Dendritic cell treated with granulocyte-macrophage colony-stimulating factor and Interleukin-4, amounts not matched to agents 40 ng/mL and 50 ng/mL, for 4 days (primary cell): ENCODE results near the gene CDC42BPB.
"Not testable (repeated sequence)": the region's sequence is repeated elsewhere in the genome, so short reads cannot be mapped to it uniquely, and the experiment has no call there.

ENCODE experiments used
- H3K27ac Mint-ChIP-seq: one replicate; pipeline ENCODE4 v1.8.0; 2022; ENCODE audit warnings: mild to moderate bottlenecking, mixed read lengths
- H3K27me3 Mint-ChIP-seq: one replicate; pipeline ENCODE4 v1.8.0; 2022; ENCODE audit warnings: mild to moderate bottlenecking, mixed read lengths
- H3K36me3 Mint-ChIP-seq: one replicate; pipeline ENCODE4 v1.8.0; 2022; ENCODE audit warnings: low read depth, mixed read lengths
- H3K4me1 Mint-ChIP-seq: one replicate; pipeline ENCODE4 v1.8.0; 2022; ENCODE audit warnings: low read depth, mixed read lengths
- H3K4me3 Mint-ChIP-seq: one replicate; pipeline ENCODE4 v1.8.0; 2022; ENCODE audit warnings: mild to moderate bottlenecking, moderate library complexity, mixed read lengths
- H3K9me3 Mint-ChIP-seq: one replicate; pipeline ENCODE4 v1.8.0; 2022; ENCODE audit warnings: mixed read lengths
- intact Hi-C: fragments of 100-400 bp; cut with micrococcal nuclease; formaldehyde crosslinking; loops from one replicate; pipeline ENCODE4 v1.15.0; 2022

The CDC42BPB gene

DNA sequence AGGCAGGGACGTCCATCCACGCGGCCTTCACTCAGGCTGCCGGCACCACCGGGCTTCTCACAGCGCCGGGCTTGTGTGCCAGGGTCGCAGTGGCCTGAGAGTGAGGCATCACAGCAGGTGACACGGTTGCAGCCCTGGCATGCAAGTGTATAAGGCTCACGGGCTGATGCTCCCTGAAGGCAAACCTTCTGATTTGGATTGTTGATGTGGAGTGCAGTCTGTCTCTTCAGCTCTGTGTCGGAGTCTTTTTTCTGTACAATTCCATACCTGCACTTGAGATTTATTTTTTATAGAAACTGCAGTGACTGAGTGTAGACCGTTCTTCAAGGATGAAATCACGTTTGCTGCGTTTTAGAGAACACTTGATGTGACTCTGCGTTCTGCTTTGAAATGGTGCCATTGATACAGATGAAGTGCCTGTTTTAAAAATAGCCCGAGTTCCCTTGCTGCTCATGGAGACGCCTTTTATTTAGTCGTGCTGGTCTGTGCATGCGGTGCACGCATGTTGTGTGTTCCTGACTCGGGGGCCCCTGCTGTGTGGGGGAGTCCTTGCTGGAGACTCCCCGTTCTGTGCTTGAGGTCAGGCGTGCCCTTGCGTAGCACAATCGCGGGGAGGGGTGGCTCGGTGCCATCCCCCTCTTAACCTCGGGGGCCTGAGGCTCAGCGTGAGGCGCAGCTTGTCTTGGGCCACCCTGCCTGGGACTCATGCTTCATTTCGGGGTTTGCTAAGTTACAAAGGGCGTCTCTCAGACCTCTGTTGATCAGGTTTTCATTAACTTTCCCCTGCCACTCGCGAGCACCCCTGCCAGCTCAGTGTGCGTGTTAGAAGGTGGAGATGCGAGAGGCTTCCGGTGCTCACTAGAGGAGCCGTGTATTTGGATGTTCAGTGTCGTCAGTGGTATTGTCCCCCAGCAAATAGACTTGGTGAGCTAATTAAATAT, 156.4 kb downstream of the CDC42BPB start:
- intact Hi-C loops = no loop called here
- Mint-ChIP-seq H3K27ac (no peak overlapping the region), H3K9me3 (no peaks in the 10 kb centered on the region), H3K27me3 (no peaks in the 10 kb centered on the region), H3K4me3 (no peak overlapping the region), H3K36me3 (peaks cover 100% of the 10 kb centered on the region), H3K4me1 (peaks cover 9% of the 10 kb centered on the region)

DNA sequence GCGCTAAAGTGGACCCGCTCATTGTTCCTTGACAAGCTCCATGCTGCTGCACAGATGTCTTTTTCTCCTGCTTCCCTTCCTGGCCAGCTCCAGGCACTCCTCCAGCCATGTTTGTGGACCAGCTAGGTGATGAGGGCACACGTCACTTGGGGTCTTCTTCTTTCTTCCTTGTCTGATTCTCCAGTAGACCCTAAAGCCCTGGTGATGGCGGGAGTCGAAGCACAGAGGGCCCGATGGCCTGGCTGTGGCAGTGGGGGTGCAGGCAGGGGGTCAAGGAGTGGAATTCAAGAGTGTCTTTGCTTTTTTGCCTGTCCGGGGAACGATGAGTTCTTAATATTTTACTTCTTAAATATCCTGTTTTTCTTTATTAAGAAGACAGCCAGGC, 157.8 kb downstream of the CDC42BPB start:
- Mint-ChIP-seq H3K4me1 (peaks cover 9% of the 10 kb centered on the region), H3K27ac (no peak overlapping the region), H3K4me3 (no peak overlapping the region), H3K9me3 (no peaks in the 10 kb centered on the region), H3K36me3 (peaks cover 100% of the 10 kb centered on the region), H3K27me3 (no peaks in the 10 kb centered on the region)
- intact Hi-C loops = no loop called here

DNA sequence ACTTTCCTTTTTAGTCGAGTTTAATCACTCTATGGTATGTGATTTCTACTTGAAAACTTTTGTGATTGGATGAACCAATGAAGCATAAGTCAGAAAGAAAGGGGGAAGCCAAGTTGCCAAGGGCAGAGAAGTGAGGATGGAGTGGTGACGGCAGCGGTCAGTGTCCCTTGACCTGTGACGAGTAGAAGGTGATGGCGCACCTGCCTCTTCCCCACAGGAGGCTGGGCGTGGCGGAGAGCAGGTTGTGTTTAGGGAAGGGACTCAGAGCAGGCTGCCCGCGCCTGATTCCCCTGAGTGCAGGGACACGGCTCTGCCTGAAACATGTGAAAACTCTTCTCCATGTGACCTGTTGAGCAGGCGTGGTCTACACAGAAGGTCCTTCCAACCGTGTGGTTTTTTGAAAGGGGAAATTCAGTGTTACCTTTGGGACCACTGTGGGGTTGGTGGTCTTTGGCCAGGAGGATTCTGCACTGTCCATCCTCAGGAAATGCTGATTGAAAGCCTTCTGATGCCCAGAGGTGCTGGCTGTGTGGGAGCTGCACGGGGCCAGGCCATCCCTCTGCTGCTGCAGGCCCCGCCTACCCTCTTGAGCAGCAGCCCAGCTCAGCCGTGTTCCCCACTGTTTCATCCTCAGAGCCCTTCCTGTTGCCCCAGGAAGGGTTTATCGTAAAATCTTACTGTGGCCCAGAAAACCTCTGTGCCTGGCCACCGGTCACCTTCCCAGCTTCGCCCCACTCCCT, 158.4 kb downstream of the CDC42BPB start:
- Mint-ChIP-seq H3K27ac (no peak overlapping the region), H3K27me3 (no peaks in the 10 kb centered on the region), H3K36me3 (peaks cover 100% of the 10 kb centered on the region), H3K4me3 (no peak overlapping the region), H3K9me3 (no peaks in the 10 kb centered on the region), H3K4me1 (peaks cover 9% of the 10 kb centered on the region)
- intact Hi-C loops = no loop called here

DNA sequence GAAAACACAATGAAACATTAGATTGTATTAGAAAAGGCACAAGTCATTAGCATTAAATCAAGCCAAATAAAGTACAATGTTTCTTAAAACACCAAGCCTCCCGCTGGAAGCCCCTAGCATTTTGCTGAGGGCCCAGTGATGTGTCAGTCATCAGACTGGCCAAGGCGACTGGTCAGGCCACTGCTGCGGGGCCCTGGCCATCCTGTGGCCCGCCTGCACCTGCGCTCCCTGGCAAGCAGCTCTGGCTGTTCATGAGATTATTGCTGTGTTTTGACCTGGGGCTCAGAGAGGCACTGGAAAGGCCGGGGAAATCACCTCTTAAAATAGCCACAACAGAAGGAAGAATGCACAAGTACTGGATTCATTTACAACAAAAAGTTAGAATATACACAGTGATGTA, 159.1 kb downstream of the CDC42BPB start:
- no peak overlapping the region for H3K4me3 Mint-ChIP-seq
- H3K36me3 Mint-ChIP-seq = peaks cover 100% of the 10 kb centered on the region
- H3K27me3 Mint-ChIP-seq = no peaks in the 10 kb centered on the region
- no peak overlapping the region for H3K27ac Mint-ChIP-seq
- H3K4me1 Mint-ChIP-seq = peaks cover 9% of the 10 kb centered on the region
- H3K9me3 Mint-ChIP-seq = no peaks in the 10 kb centered on the region
- intact Hi-C loops = no loop called here

DNA sequence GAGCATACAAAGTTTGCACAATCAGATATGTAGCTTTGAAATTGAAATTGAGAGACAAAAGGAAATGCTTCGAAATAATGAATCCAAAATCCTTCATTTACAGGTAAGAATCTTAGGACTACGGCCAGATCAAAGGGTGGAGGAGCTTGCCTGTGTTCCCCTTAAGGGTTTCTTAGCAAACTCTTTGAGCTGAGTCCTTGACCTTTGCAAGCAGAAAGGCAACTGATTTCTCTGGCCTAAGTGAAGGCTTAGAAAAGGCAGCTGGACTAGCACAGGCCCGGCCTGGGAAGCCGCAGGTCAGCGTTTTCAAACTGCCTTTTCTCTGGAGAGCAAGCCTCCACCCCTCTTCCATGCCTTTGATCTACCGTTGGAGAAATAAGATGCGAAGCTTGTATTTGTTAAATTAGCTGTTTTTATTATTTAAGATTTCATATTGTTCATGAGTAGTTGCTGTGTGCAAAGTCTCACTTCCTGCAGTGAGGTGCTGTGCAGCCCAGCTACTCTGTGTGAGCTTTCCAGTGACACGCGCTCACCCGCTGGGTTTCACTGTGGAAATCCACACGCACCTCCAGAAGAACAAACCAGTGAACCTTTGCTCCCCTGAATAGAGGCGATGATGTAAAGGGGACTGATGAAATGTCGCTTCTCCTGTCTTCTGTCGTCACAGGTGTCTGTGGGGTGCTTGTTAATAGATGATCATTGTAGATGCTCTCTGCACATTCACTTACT, 159.9 kb downstream of the CDC42BPB start:
- no peak overlapping the region for H3K27ac Mint-ChIP-seq
- H3K27me3 Mint-ChIP-seq = no peaks in the 10 kb centered on the region
- H3K9me3 Mint-ChIP-seq = no peaks in the 10 kb centered on the region
- intact Hi-C loops = no loop called here
- peaks cover 9% of the 10 kb centered on the region for H3K4me1 Mint-ChIP-seq
- peaks cover 100% of the 10 kb centered on the region for H3K36me3 Mint-ChIP-seq
- no peak overlapping the region for H3K4me3 Mint-ChIP-seq

DNA sequence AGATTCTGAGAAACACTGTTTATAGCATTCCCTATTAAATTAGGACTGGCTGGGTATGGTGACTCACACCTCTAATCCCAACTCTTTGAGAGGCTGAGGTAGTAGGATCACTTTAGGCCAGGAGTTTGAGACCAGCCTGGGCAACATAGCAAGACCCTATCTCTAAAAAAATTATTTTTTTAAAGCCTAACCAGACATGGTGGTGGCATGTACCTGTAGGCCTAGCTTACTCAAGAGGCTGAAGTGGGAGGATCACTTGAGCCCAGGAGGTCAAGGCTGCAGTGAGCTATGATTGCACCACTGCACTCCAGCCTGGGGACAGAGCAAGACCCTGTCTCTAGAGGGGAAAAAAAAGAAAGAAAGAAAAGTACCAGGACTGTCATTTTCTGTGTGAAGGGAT, 160.6 kb downstream of the CDC42BPB start:
- intact Hi-C loops, H3K9me3 Mint-ChIP-seq, H3K4me1 Mint-ChIP-seq, H3K27me3 Mint-ChIP-seq, H3K27ac Mint-ChIP-seq, H3K4me3 Mint-ChIP-seq: not testable (repeated sequence)
- H3K36me3 Mint-ChIP-seq = peaks cover 100% of the 10 kb centered on the region

DNA sequence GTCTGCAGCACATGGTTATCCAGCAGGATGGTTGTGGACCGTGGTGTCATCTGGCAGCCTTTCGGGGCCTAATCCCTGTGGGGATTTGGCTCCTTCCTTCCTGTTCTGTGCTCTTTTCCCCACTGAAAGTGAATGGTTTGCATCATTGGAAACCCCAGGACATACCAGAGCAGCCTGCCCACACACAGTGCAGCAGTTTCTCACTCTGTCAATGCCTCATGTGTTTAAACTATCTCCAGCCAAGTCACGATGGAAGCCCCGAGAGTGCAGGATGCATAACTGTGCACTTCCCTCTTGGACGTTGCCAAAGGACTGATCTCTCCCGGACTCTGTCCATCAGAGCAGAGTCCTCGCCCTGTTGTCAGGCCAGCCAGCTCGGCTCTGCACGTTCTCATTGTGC, 163.9 kb downstream of the CDC42BPB start:
- H3K27ac Mint-ChIP-seq = no peak overlapping the region
- intact Hi-C loops = no loop called here
- no peaks in the 10 kb centered on the region for H3K9me3 Mint-ChIP-seq
- no peaks in the 10 kb centered on the region for H3K27me3 Mint-ChIP-seq
- peaks cover 77% of the 10 kb centered on the region for H3K36me3 Mint-ChIP-seq
- no peaks in the 10 kb centered on the region for H3K4me1 Mint-ChIP-seq
- H3K4me3 Mint-ChIP-seq = no peak overlapping the region

DNA sequence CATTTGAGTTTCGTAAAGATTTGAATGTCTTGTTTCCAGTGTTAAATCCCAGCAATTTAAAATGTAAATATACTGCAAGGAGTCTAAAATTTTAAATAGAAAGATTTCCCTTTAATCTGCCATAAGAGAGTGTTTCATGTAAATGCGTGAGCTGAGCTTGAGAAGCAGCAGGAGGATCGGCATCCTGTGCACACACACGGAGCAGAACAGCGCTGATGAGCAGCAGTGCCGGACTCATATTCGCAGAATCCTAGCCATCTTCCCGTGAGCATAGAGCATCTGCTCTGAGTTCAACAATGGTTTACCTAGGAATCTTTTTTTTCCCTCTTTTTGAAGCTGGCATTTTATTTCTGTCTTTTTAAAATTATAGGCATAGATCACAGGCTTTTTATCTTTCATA, 164.7 kb downstream of the CDC42BPB start:
- intact Hi-C loops = no loop called here
- no peaks in the 10 kb centered on the region for H3K4me1 Mint-ChIP-seq
- no peaks in the 10 kb centered on the region for H3K9me3 Mint-ChIP-seq
- no peak overlapping the region for H3K27ac Mint-ChIP-seq
- H3K4me3 Mint-ChIP-seq = no peak overlapping the region
- H3K36me3 Mint-ChIP-seq = peaks cover 69% of the 10 kb centered on the region
- H3K27me3 Mint-ChIP-seq = no peaks in the 10 kb centered on the region

DNA sequence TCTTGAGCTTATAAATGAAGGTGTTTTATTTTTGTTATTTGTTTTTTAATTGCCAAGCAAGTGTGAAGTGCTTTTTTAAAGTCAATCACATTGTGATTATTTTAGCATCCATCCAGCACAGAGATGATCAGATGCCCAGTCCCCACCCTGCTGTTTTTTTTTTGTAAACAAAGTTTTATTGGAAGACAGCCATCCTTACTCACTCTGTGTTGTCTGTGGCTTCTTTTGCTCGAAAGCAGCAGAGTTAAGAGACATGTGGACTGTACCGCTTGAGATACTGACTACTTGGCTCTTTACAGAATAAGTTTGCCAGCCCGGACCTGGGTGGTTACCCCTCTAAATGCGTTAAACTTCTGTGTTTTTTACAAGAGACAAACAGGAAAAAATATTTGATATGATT, 165.8 kb downstream of the CDC42BPB start:
- H3K4me3 Mint-ChIP-seq = no peak overlapping the region
- H3K27me3 Mint-ChIP-seq = no peaks in the 10 kb centered on the region
- H3K27ac Mint-ChIP-seq = no peak overlapping the region
- H3K36me3 Mint-ChIP-seq = peaks cover 58% of the 10 kb centered on the region
- intact Hi-C loops = no loop called here
- H3K4me1 Mint-ChIP-seq = no peaks in the 10 kb centered on the region
- no peaks in the 10 kb centered on the region for H3K9me3 Mint-ChIP-seq

DNA sequence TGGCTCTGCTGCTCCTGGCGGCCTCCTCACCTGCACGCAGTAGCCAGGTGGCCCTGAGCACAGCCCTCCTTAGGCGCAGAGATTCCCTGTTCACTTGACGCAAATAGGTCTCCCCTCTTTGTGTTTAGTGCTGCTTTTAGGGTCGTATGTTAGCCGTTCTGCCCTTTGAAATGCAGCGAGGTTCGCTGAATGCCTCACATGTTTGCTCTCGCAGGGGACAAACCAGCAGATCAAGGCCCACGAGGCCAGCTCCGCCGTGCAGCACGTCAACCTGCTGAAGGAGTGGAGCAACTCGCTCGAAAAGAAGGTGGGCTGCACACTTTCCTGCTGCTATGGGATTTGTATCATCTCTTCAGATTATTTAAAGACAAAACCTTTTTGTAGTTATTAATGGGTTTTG, 166.2 kb downstream of the CDC42BPB start:
- H3K36me3 Mint-ChIP-seq = peaks cover 54% of the 10 kb centered on the region

DNA sequence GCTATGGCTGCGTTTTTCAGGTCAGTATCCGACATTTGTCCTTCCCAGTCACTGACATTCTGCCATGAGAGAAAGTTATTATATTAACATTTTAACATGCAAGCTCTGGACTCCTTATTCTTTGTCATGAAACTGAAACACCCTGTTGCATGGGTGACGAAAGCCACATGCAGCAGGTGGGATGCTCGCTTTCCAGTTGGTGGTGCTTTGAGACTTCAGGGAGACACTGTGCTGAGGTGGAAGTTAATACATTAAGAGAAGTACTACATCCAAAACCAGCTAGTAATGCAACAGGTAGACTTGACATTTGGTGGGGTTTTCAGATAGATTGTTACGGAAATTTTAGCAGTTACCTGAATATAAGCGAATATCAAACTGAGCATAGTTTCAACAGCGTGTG, 167.7 kb downstream of the CDC42BPB start:
- Mint-ChIP-seq H3K27me3 (no peaks in the 10 kb centered on the region), H3K9me3 (no peaks in the 10 kb centered on the region), H3K27ac (no peak overlapping the region), H3K4me1 (no peaks in the 10 kb centered on the region), H3K4me3 (no peak overlapping the region), H3K36me3 (peaks cover 39% of the 10 kb centered on the region)
- intact Hi-C loops = no loop called here

More for the DNA sequence above, 166.2 kb downstream of the CDC42BPB start:
- Mint-ChIP-seq H3K4me3 (no peak overlapping the region), H3K27ac (no peak overlapping the region), H3K9me3 (no peaks in the 10 kb centered on the region), H3K4me1 (no peaks in the 10 kb centered on the region), H3K27me3 (no peaks in the 10 kb centered on the region)
- intact Hi-C loops = no loop called here

DNA sequence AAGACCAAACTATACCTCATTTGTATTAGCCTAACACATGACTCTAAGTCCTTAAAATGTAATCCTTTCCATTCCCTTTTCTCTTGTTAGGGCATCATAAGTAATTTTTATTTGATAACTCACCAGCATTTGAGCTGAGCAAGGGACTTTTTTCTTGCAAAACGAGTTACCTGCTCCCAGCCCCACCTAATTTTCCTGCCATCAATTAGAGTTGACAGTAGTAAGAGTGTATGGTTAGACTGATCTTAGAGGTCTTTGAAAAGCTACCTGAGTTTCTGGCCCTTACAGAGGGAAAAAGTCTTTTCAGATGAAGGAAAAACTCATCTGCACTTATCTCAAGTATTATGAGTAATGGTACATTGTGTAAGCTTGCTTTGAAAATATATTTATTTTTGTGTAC, 168.6 kb downstream of the CDC42BPB start:
- intact Hi-C loops = no loop called here
- Mint-ChIP-seq H3K27me3 (no peaks in the 10 kb centered on the region), H3K27ac (no peak overlapping the region), H3K36me3 (peaks cover 30% of the 10 kb centered on the region), H3K4me1 (no peaks in the 10 kb centered on the region), H3K9me3 (no peaks in the 10 kb centered on the region), H3K4me3 (no peak overlapping the region)

DNA sequence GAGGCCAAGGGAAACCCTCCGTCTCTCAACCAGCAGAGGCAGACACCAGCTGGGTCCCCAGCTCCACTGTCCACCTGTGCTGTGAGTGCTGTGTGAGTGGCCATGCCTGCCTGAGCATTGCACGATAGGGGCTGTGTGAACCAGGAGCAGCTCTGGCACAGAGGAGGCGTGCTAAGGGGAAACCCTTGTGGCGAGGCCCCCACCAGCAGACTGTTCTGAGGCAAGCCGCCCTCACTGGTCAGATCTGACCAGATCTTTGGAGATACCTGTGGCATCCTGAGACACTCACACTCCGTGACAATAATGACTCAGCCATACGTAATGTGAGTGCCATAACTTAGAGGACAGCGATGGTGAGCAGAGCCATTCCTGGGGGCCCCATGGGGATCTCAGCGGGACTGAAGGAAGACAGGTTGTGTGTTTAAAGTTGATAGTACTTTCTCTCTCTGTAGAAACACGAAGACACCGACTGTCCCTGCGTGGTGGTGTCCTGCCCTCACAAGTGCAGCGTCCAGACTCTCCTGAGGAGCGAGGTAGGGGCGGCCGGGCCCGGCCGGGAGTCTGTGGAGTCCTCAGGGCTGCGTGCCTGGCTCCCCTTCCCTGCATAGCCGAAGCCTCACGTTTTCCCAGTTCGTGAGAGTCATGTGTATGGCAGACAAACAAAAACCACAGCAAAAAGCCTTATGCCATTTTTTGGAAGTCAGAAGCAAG, 171.5 kb downstream of the CDC42BPB start:
- no peaks in the 10 kb centered on the region for H3K9me3 Mint-ChIP-seq
- intact Hi-C loops = no loop called here
- peaks cover 1% of the 10 kb centered on the region for H3K36me3 Mint-ChIP-seq
- H3K27ac Mint-ChIP-seq = no peak overlapping the region
- no peak overlapping the region for H3K4me3 Mint-ChIP-seq
- no peaks in the 10 kb centered on the region for H3K4me1 Mint-ChIP-seq
- no peaks in the 10 kb centered on the region for H3K27me3 Mint-ChIP-seq
